HFF-Myc (cell line): ENCODE measurements around the gene PIAS4.

Source experiments
- DNase-seq: peaks from one replicate; pipeline ENCODE4 v3.0.0-alpha.2; 2011; ENCODE audit warnings: low read depth; ENCODE audit errors: extremely low read depth
- H3K4me3 ChIP-seq: replicated peaks from 2 replicates; pipeline ENCODE4 v1.5.1; 2011; ENCODE audit warnings: low read depth, mild to moderate bottlenecking, control low read depth, low read length
- CTCF ChIP-seq: IDR thresholded peaks from 2 replicates; pipeline ENCODE4 v1.5.1; 2012; ENCODE audit warnings: mild to moderate bottlenecking, low read depth, low read length, control low read depth; ENCODE audit errors: missing control alignments

The PIAS4 gene

GRCh38 chr19:4055209-4055552 lies 47.6 kb downstream of the PIAS4 start:
- H3K4me3 ChIP-seq, result no peak overlapping the region
- no peak for DNase-seq
- no peak for TF ChIP-seq CTCF

GRCh38 chr19:4057931-4058692 lies 50.6 kb downstream of the PIAS4 start:
- peak; percentile 68 for DNase-seq
- peak; percentile 16 for TF ChIP-seq CTCF
- peak overlapping the region; percentile 33 for H3K4me3 ChIP-seq

- no peak for DNase-seq
- TF ChIP-seq CTCF, result no peak
- peak overlapping the region; percentile 33 for H3K4me3 ChIP-seq
Measured at GRCh38 chr19:4058693-4059452, 51.3 kb downstream of the PIAS4 start.

- TF ChIP-seq CTCF, result no peak
- peak overlapping the region; percentile 33 for H3K4me3 ChIP-seq
- no peak for DNase-seq
Measured at GRCh38 chr19:4059453-4059871, 51.9 kb downstream of the PIAS4 start.

- no peak for DNase-seq
- H3K4me3 ChIP-seq, result peak overlapping the region; percentile 33; the same call in 1 of the 2 replicates
- no peak for TF ChIP-seq CTCF
Measured at GRCh38 chr19:4059891-4060620, 52.5 kb downstream of the PIAS4 start.

GRCh38 chr19:4060621-4061177 lies 53.2 kb downstream of the PIAS4 start:
- no peak for TF ChIP-seq CTCF
- H3K4me3 ChIP-seq, result peak overlapping the region; percentile 93; the same call in 1 of the 2 replicates
- no peak for DNase-seq
